ENCODE data around the gene RNPEP. TPM values are rescaled to one million over a fixed set of nuclear protein-coding genes. Genes with fewer than 3 reads are reported as not detected.

The RNPEP gene
- total and polyA plus RNA-seq, 2 of the 13 experiments (the other 11 are each of a cell fraction or from before 2014, with no cell fraction given), result 20.6 to 38.4 TPM

- TF ChIP-seq AHR (CRISPR knock-in tag; IDR thresholded peaks at IDR 0.05) (no peak), STAT5B (CRISPR knock-in tag; IDR thresholded peaks at IDR 0.05) (no peak), PAF1 (CRISPR knock-in tag; IDR thresholded peaks at IDR 0.05) (no peak), TBL1XR1 (IDR thresholded peaks at IDR 0.05; ENCODE audit: borderline replicate concordance, low read length, partially characterized antibody) (no peak), NFKB2 (CRISPR knock-in tag; IDR thresholded peaks at IDR 0.05; ENCODE audit: borderline replicate concordance) (no peak; the same call in 1 of the 2 replicates), ARNT2 (CRISPR knock-in tag; IDR thresholded peaks at IDR 0.05; ENCODE audit: low read depth) (no peak), ZNF3 (CRISPR knock-in tag; IDR thresholded peaks at IDR 0.05) (no peak), HDAC2 (CRISPR knock-in tag; IDR thresholded peaks at IDR 0.05) (peak; percentile 34; the same call in 1 of the 2 replicates), ZNF850 (CRISPR knock-in tag; conservative IDR thresholded peaks at IDR 0.05) (no peak), IRF2 (CRISPR knock-in tag; IDR thresholded peaks at IDR 0.05) (no peak), NFATC3 (CRISPR knock-in tag; IDR thresholded peaks at IDR 0.05) (no peak), KLF11 (CRISPR knock-in tag; IDR thresholded peaks at IDR 0.05) (no peak), ZNF589 (CRISPR knock-in tag; conservative IDR thresholded peaks at IDR 0.05) (no peak), ZNF264 (CRISPR knock-in tag; IDR thresholded peaks at IDR 0.05) (no peak), ZBTB25 (CRISPR knock-in tag; IDR thresholded peaks at IDR 0.05) (no peak), KMT2B (CRISPR knock-in tag; IDR thresholded peaks at IDR 0.05) (no peak), ZNF549 (CRISPR knock-in tag; IDR thresholded peaks at IDR 0.05) (no peak), ZNF564 (CRISPR knock-in tag; IDR thresholded peaks at IDR 0.05) (no peak), ZFYVE20 (CRISPR knock-in tag; IDR thresholded peaks at IDR 0.05; ENCODE audit: borderline replicate concordance, low read depth) (no peak), MBNL3 (CRISPR knock-in tag; conservative IDR thresholded peaks at IDR 0.05) (no peak), TMF1 (CRISPR knock-in tag; IDR thresholded peaks at IDR 0.05; ENCODE audit: low read depth) (no peak), PTBP1 (IDR thresholded peaks at IDR 0.05; ENCODE audit: low read depth, low read length, poor library complexity, severe bottlenecking) (no peak)
- TF ChIP-seq, protein P1, sequence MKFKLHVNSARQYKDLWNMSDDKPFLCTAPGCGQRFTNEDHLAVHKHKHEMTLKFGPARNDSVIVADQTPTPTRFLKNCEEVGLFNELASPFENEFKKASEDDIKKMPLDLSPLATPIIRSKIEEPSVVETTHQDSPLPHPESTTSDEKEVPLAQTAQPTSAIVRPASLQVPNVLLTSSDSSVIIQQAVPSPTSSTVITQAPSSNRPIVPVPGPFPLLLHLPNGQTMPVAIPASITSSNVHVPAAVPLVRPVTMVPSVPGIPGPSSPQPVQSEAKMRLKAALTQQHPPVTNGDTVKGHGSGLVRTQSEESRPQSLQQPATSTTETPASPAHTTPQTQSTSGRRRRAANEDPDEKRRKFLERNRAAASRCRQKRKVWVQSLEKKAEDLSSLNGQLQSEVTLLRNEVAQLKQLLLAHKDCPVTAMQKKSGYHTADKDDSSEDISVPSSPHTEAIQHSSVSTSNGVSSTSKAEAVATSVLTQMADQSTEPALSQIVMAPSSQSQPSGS (CRISPR knock-in tag; IDR thresholded peaks at IDR 0.05), result peak; percentile 34; the same call in 1 of the 2 replicates
- TF ChIP-seq, protein P2, sequence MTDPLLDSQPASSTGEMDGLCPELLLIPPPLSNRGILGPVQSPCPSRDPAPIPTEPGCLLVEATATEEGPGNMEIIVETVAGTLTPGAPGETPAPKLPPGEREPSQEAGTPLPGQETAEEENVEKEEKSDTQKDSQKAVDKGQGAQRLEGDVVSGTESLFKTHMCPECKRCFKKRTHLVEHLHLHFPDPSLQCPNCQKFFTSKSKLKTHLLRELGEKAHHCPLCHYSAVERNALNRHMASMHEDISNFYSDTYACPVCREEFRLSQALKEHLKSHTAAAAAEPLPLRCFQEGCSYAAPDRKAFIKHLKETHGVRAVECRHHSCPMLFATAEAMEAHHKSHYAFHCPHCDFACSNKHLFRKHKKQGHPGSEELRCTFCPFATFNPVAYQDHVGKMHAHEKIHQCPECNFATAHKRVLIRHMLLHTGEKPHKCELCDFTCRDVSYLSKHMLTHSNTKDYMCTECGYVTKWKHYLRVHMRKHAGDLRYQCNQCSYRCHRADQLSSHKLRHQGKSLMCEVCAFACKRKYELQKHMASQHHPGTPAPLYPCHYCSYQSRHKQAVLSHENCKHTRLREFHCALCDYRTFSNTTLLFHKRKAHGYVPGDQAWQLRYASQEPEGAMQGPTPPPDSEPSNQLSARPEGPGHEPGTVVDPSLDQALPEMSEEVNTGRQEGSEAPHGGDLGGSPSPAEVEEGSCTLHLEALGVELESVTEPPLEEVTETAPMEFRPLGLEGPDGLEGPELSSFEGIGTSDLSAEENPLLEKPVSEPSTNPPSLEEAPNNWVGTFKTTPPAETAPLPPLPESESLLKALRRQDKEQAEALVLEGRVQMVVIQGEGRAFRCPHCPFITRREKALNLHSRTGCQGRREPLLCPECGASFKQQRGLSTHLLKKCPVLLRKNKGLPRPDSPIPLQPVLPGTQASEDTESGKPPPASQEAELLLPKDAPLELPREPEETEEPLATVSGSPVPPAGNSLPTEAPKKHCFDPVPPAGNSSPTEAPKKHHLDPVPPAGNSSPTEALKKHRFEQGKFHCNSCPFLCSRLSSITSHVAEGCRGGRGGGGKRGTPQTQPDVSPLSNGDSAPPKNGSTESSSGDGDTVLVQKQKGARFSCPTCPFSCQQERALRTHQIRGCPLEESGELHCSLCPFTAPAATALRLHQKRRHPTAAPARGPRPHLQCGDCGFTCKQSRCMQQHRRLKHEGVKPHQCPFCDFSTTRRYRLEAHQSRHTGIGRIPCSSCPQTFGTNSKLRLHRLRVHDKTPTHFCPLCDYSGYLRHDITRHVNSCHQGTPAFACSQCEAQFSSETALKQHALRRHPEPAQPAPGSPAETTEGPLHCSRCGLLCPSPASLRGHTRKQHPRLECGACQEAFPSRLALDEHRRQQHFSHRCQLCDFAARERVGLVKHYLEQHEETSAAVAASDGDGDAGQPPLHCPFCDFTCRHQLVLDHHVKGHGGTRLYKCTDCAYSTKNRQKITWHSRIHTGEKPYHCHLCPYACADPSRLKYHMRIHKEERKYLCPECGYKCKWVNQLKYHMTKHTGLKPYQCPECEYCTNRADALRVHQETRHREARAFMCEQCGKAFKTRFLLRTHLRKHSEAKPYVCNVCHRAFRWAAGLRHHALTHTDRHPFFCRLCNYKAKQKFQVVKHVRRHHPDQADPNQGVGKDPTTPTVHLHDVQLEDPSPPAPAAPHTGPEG (CRISPR knock-in tag; IDR thresholded peaks at IDR 0.05), result no peak
Observed at GRCh38 chr1:202009326-202010179, 27.1 kb downstream of the RNPEP start (continued).

Measured in HepG2 (cell line).